Heart left ventricle (tissue), 16 donors: ENCODE measurements around the gene NXPE3. TPM values are rescaled to one million over a fixed set of nuclear protein-coding genes. Genes with fewer than 3 reads are reported as not detected.

Source experiments
- ATAC-seq, 4 donors: fragments of 200-7000 bp; cut with Tn5 transposase; one replicate each; pipeline ENCODE4 v1.9.1; 2020 to 2022; ENCODE audit warnings: moderate library complexity in 4 of 4, mild to moderate bottlenecking in 3 of 4, moderate number of reproducible peaks in 1 of 4
- DNase-seq, 5 donors: peaks; one replicate each; pipeline ENCODE4 v3.0.0-alpha.2; 2020
- H3K27ac ChIP-seq, 12 donors: fragments of 200-600 bp; sonication (generic) in 4 of 12; one replicate each; pipeline versions ENCODE4 v1.5.0 to v1.8.0; 2016 to 2022; ENCODE audit warnings: mild to moderate bottlenecking in 2 of 12
- H3K27me3 ChIP-seq, 9 donors: fragments of 200-600 bp; sonication (generic) in 2 of 9; one replicate each; pipeline versions ENCODE4 v1.5.1 to v1.8.0; 2016 to 2022; ENCODE audit warnings: mild to moderate bottlenecking in 3 of 9
- H3K36me3 ChIP-seq, 9 donors: fragments of 200-600 bp; sonication (generic) in 2 of 9; one replicate each; pipeline versions ENCODE4 v1.5.0 to v1.8.0; 2018 to 2022; ENCODE audit warnings: mild to moderate bottlenecking in 2 of 9
- H3K4me1 ChIP-seq, 12 donors: fragments of 200-600 bp; sonication (generic) in 4 of 12; one replicate each; pipeline versions ENCODE4 v1.5.0 to v1.8.0; 2016 to 2022; ENCODE audit warnings: mild to moderate bottlenecking in 3 of 12
- H3K4me3 ChIP-seq, 12 donors: fragments of 200-600 bp; sonication (generic) in 4 of 12; one replicate each; pipeline versions ENCODE4 v1.5.0 to v1.8.0; 2017 to 2022; ENCODE audit warnings: mild to moderate bottlenecking in 9 of 12, moderate library complexity in 4 of 12
- H3K9me3 ChIP-seq, 12 donors: fragments of 200-600 bp; sonication (generic) in 4 of 12; one replicate each; pipeline versions ENCODE4 v1.5.0 to v1.8.0; 2016 to 2022; ENCODE audit warnings: mild to moderate bottlenecking in 1 of 12
- POLR2A ChIP-seq, 2 donors: fragments of 450-650 bp; IDR thresholded peaks; one replicate each; pipeline ENCODE4 v1.6.1; 2017; ENCODE audit warnings: antibody characterized with exemption in 2 of 2, mild to moderate bottlenecking in 2 of 2, moderate library complexity in 2 of 2
- WGBS, 4 donors: extraction: QIAGEN DNeasy Blood & Tissue Kit in 2 of 4; methylation state at CpG; one replicate each; pipeline versions ENCODE4 v1.1.5 to v1.1.7; 2013 to 2018; 5-methylcytosine and 5-hydroxymethylcytosine counted together
- intact Hi-C, 10 donors: fragments of 100-400 bp; cut with DNase I; formaldehyde crosslinking; loops; one replicate each; pipeline versions ENCODE4 v1.11.1 to v1.14.2; 2022
- polyA plus RNA-seq, 2 donors: library from polyadenylated mRNA; stranded (reverse); fragments of 200-250 nt; gene quantifications; one replicate each; pipeline ENCODE4 v1.2.3, GENCODE V29; 2013
- total RNA-seq, 9 donors: library from RNA; depleted of rRNA in 2 of 9; stranded (reverse); fragments of >200 nt in 2 of 9; fragmentation: NEBNext Ultra II Directional in 3 of 9; extraction: Animal tissue kit (Norgen Biotek cat#: 25700) in 3 of 9; gene quantifications; one replicate each; pipeline versions ENCODE4 v1.1.0 to v1.2.4, GENCODE V29; 2016 to 2023
- TF ChIP-seq, protein P1 (sequence below), 12 donors: fragments of 200-600 bp; sonication (generic) in 4 of 12; IDR thresholded peaks; one replicate each; pipeline versions ENCODE4 v1.5.0 to v1.8.0; 2018 to 2022; ENCODE audit warnings: antibody characterized with exemption in 12 of 12, mild to moderate bottlenecking in 5 of 12
- donor health status: ischemic (EF 13 %, LVEDD 7.1; RV severe dilation, severe dysfunction).
- donor health status: healthy with polysubstance abuse.
- donor health status: DM: no; HTN: yes; CAD: no.
- donor health status: DM: no; HTN: no; CAD: no.
- donor health status: ischemic (EF 25% LVEDD 6.9; RV normal size, moderate dysfunction).
- donor health status: ischemic (EF 25% LVEDD 5.7; RV mildly dilated, moderate dysfunction).
- donor health status: healthy.
- donor health status: DM: yes; HTN: yes; CAD: no.
- donor health status: ischemic (EF 35%, LVEDD 5.7; RV mildly dilated, moderate dysfunction).
- donor health status: nonischemic (EF 11% LVEDD 7.7; RV severe dilation, severe dysfunction).
- donor health status: DM: yes; HTN: yes; CAD: no.
- donor health status: PGD.
- donor health status: ischemic (EF 29% LVEDD 5.4; RV normal size, mild dysfunction).
- donor health status: nonischemic (EF 23%, LVEDD 6.1; RV moderate dilation, normal function).

NXPE3 gene
- total and polyA plus RNA-seq, 11 donors = 13.3 to 43.8 (median 35.6) TPM

DNA sequence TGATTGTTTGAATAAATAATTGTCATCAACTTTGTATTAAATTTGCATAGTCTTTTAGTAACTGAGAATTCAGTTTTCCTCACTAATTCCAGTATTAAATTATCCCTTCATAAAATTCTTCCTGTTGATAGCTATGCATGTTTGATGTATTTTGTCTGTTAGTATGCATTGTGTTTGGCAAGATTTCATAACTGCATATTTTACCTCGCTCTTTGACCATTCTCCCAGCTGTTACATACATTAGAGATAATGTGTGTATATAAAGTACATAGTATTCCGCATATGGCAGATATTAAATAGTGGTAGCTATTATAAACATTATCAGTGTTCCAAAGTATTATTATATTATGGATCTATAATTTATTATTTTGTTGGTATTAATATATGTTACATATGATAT is 59.7 kb downstream of the NXPE3 start:
- Histone ChIP-seq H3K9me3 (no peaks in the 10 kb centered on the region), H3K4me1 (peaks cover 0 to 24% (median 4%) of the 10 kb centered on the region in 12 donors), H3K27ac (no peak overlapping the region), H3K27me3 (no peaks in the 10 kb centered on the region), H3K36me3 (no peaks in the 10 kb centered on the region), H3K4me3 (no peak overlapping the region)
- TF ChIP-seq POLR2A (IDR thresholded peaks at IDR 0.05) = no peak
- TF ChIP-seq, protein P1, sequence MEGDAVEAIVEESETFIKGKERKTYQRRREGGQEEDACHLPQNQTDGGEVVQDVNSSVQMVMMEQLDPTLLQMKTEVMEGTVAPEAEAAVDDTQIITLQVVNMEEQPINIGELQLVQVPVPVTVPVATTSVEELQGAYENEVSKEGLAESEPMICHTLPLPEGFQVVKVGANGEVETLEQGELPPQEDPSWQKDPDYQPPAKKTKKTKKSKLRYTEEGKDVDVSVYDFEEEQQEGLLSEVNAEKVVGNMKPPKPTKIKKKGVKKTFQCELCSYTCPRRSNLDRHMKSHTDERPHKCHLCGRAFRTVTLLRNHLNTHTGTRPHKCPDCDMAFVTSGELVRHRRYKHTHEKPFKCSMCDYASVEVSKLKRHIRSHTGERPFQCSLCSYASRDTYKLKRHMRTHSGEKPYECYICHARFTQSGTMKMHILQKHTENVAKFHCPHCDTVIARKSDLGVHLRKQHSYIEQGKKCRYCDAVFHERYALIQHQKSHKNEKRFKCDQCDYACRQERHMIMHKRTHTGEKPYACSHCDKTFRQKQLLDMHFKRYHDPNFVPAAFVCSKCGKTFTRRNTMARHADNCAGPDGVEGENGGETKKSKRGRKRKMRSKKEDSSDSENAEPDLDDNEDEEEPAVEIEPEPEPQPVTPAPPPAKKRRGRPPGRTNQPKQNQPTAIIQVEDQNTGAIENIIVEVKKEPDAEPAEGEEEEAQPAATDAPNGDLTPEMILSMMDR (IDR thresholded peaks at IDR 0.05) = no peak
- ATAC-seq (no peak), DNase-seq (no peak)
- 95 to 100% (median 97%) methylated on average over 2 of the region's 2 CpGs for WGBS, 4 donors
- intact Hi-C loops = no loop called here

DNA sequence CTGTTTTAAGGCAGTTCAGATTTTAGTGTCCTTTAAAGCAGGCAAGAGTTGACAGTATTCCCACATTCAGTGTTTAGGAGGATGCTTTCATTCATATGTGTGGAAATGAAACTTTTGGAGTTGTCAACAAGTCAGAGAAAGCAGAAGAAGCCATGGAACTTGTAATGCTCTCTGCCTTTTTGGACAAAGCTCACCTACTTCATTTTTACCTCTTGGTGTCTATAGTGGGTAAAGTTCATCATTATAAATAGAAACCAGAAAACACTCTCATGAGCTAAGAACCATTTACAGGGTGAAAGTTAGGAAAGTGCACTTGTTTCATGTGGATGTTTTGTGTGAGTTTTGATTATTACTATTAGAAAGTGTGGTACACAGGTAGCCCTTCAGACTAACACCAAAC is 61.1 kb downstream of the NXPE3 start:
- no peaks in the 10 kb centered on the region for H3K36me3 ChIP-seq
- no peak for DNase-seq
- ATAC-seq = no peak
- no peaks in the 10 kb centered on the region for H3K9me3 ChIP-seq
- no peak for TF ChIP-seq POLR2A (IDR thresholded peaks at IDR 0.05)
- TF ChIP-seq, protein P1 (IDR thresholded peaks at IDR 0.05) = no peak
- no peak overlapping the region for H3K27ac ChIP-seq
- H3K4me3 ChIP-seq = no peak overlapping the region
- no peaks in the 10 kb centered on the region for H3K27me3 ChIP-seq
- H3K4me1 ChIP-seq = peaks cover 0 to 16% (median 1%) of the 10 kb centered on the region in 12 donors
- intact Hi-C loops = no loop called here

DNA sequence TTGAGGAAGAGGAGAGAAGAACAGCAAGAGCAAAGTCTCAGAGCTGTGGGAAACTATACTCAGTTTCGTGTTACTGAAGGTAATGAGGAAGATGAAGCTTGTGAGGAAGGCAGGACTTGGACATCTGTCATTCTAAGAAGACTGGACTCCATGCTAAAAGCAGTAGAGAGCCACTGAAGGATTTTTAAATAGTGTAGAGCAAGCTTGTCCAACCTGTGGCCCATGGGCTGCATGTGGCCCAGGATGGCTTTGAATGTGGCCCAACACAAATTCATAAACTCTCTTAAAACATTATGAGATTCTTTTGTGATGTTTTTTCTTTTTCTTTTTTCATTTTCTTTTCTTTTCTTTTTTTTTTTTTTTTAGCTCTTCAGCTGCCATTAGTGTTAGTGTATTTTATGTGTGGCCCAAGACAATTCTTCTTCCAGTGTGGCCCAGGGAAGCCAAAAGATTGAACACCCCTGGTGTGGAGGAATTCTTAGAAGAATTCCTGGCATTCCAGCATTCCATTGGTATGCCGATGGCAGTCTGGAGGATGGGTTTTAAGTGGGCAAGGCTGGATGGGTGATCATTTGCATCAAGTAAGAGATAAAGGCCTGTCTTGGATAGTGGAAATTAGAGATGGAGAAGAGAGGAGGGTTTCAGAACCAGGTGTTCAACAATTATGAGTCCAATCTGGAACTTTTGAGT is 63.4 kb downstream of the NXPE3 start:
- Histone ChIP-seq H3K36me3 (no peaks in the 10 kb centered on the region), H3K9me3 (no peaks in the 10 kb centered on the region), H3K27ac (no peak overlapping the region), H3K4me1 (peaks cover 0 to 10% (median 0%) of the 10 kb centered on the region in 12 donors), H3K27me3 (no peaks in the 10 kb centered on the region), H3K4me3 (no peak overlapping the region)
- WGBS, 4 donors = 75 to 88% (median 78%) methylated on average over 2 of the region's 2 CpGs
- DNase-seq (no peak), ATAC-seq (no peak)
- intact Hi-C loops = no loop called here
- TF ChIP-seq, protein P1 (IDR thresholded peaks at IDR 0.05) = no peak

DNA sequence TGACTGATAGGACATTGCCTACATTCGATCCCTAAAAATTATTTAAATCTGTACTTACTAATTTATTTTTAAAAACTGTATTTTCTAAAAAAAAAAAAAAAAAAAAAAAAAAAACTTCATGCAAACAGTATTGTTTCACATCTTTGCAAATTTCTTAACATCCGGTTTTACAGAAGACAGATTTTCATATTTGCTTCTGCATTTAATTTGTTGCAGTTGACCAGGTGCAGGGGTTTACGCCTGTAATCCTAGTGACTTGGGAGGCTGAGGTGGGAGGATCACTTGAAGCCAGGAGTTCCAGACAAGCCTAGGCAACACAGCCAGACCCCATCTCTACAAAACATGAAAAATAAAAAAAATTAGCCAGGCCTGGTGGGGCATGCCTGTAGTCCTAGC is 63.9 kb downstream of the NXPE3 start:
- WGBS, 4 donors = 79 to 96% (median 93%) methylated on average over 3 of the region's 3 CpGs
- intact Hi-C loops = no loop called here

More for the DNA sequence above, 63.9 kb downstream of the NXPE3 start:
- Histone ChIP-seq H3K27me3 (no peaks in the 10 kb centered on the region), H3K4me1 (peaks cover 0 to 11% (median 0%) of the 10 kb centered on the region in 12 donors), H3K36me3 (no peaks in the 10 kb centered on the region), H3K4me3 (no peak overlapping the region), H3K9me3 (no peaks in the 10 kb centered on the region), H3K27ac (no peak overlapping the region)
- TF ChIP-seq POLR2A (IDR thresholded peaks at IDR 0.05) = no peak
- TF ChIP-seq, protein P1 (IDR thresholded peaks at IDR 0.05) = no peak
- DNase-seq (no peak), ATAC-seq (no peak)
